Retina (tissue), 1 donor: ENCODE data around the gene ALPL.
"Not testable (repeated sequence)": the region's sequence is repeated elsewhere in the genome, so short reads cannot be mapped to it uniquely, and the experiment has no call there.

Experiments
- DNase-seq: peaks from one replicate; pipeline ENCODE4 v3.0.0-alpha.2; 2016

ALPL gene

GRCh38 chr1:21563971-21564370 is 54.7 kb downstream of the ALPL start:
- DNase-seq: no peak

- no peak for DNase-seq
Measured at GRCh38 chr1:21564521-21565095, 55.4 kb downstream of the ALPL start.

- no peak for DNase-seq
Measured at GRCh38 chr1:21565285-21565684, 56.1 kb downstream of the ALPL start.

- not testable (repeated sequence) for DNase-seq
Measured at GRCh38 chr1:21566361-21566760, 57.1 kb downstream of the ALPL start.

- no peak for DNase-seq
Measured at GRCh38 chr1:21567241-21568005, 58.2 kb downstream of the ALPL start.

GRCh38 chr1:21568006-21568746 is 59.0 kb downstream of the ALPL start:
- no peak for DNase-seq

- no peak for DNase-seq
Measured at GRCh38 chr1:21568809-21569385, 59.7 kb downstream of the ALPL start.

- DNase-seq: no peak
Measured at GRCh38 chr1:21569820-21570527, 60.8 kb downstream of the ALPL start.

- DNase-seq: peak; percentile 1
Measured at GRCh38 chr1:21570528-21570875, 61.3 kb downstream of the ALPL start.

- peak; percentile 2 for DNase-seq
Measured at GRCh38 chr1:21570885-21571284, 61.7 kb downstream of the ALPL start.

GRCh38 chr1:21572221-21572620 is 63.0 kb downstream of the ALPL start:
- peak; percentile 0 for DNase-seq

- peak; percentile 0 for DNase-seq
Measured at GRCh38 chr1:21572735-21573277, 63.6 kb downstream of the ALPL start.

GRCh38 chr1:21573475-21573874 is 64.3 kb downstream of the ALPL start:
- peak; percentile 1 for DNase-seq

GRCh38 chr1:21573971-21574465 is 64.8 kb downstream of the ALPL start:
- peak; percentile 66 for DNase-seq

GRCh38 chr1:21574466-21575151 is 65.4 kb downstream of the ALPL start:
- DNase-seq: peak; percentile 65

GRCh38 chr1:21575351-21575942 is 66.2 kb downstream of the ALPL start:
- no peak for DNase-seq

GRCh38 chr1:21576031-21576797 is 67.0 kb downstream of the ALPL start:
- DNase-seq: no peak

GRCh38 chr1:21576798-21577187 is 67.6 kb downstream of the ALPL start:
- no peak for DNase-seq

- no peak for DNase-seq
Measured at GRCh38 chr1:21577324-21577723, 68.1 kb downstream of the ALPL start.

GRCh38 chr1:21577933-21578332 is 68.7 kb downstream of the ALPL start:
- DNase-seq: no peak

- DNase-seq: no peak
Measured at GRCh38 chr1:21579791-21580190, 70.6 kb downstream of the ALPL start.
